H9 (cell line): ENCODE measurements around the gene CROCC2. TPM values are rescaled to one million over a fixed set of nuclear protein-coding genes. Genes with fewer than 3 reads are reported as not detected.

Experiments
- DNase-seq: peaks from one replicate; pipeline ENCODE4 v3.0.0-alpha.2; 2017
- H2AFZ ChIP-seq: one replicate; pipeline ENCODE4 v1.6.1; 2013; ENCODE audit warnings: mild to moderate bottlenecking, low read length, control low read depth, moderate library complexity
- H2AK5ac ChIP-seq: 2 replicates; pipeline ENCODE4 v1.6.1; 2013; ENCODE audit warnings: low read length, control low read depth, mixed read lengths; ENCODE audit not compliant: insufficient read length
- H2BK120ac ChIP-seq: one replicate; pipeline ENCODE4 v1.6.1; 2013; ENCODE audit warnings: low read depth, mild to moderate bottlenecking, low read length, control low read depth, inconsistent platforms; ENCODE audit not compliant: poor library complexity, severe bottlenecking
- H2BK12ac ChIP-seq: 2 replicates; pipeline ENCODE4 v1.6.1; 2013; ENCODE audit warnings: low read length, control low read depth, mixed read lengths, low read depth; ENCODE audit not compliant: insufficient read length
- H2BK15ac ChIP-seq: 2 replicates; pipeline ENCODE4 v1.6.1; 2013; ENCODE audit warnings: low read depth, low read length, control low read depth
- H2BK20ac ChIP-seq: one replicate; pipeline ENCODE4 v1.6.1; 2013; ENCODE audit warnings: low read depth, mild to moderate bottlenecking, low read length, control low read depth, inconsistent platforms; ENCODE audit not compliant: poor library complexity, severe bottlenecking
- H2BK5ac ChIP-seq: 2 replicates; pipeline ENCODE4 v1.6.1; 2013; ENCODE audit warnings: low read length, control low read depth, mixed read lengths; ENCODE audit not compliant: insufficient read length
- H3K14ac ChIP-seq: 2 replicates; pipeline ENCODE4 v1.6.1; 2013; ENCODE audit warnings: low read length, control low read depth; ENCODE audit not compliant: insufficient read depth
- H3K18ac ChIP-seq: 2 replicates; pipeline ENCODE4 v1.6.1; 2013; ENCODE audit warnings: low read depth, mild to moderate bottlenecking, mixed read lengths, low read length, control low read depth; ENCODE audit not compliant: insufficient read length
- H3K23ac ChIP-seq: 2 replicates; pipeline ENCODE4 v1.6.1; 2013; ENCODE audit warnings: low read length, control low read depth, mixed read lengths, low read depth; ENCODE audit not compliant: insufficient read length
- H3K23me2 ChIP-seq: 2 replicates; pipeline ENCODE4 v1.6.1; 2013; ENCODE audit warnings: low read depth, mild to moderate bottlenecking, mixed read lengths, low read length, control low read depth; ENCODE audit not compliant: insufficient read length, poor library complexity, severe bottlenecking
- H3K27ac ChIP-seq: 2 replicates; pipeline ENCODE4 v1.5.1; 2013; ENCODE audit warnings: low read length, control low read depth, mixed read lengths, low read depth; ENCODE audit not compliant: insufficient read length
- H3K27me3 ChIP-seq: 2 replicates; pipeline ENCODE4 v1.6.1; 2013; ENCODE audit warnings: low read length, control low read depth, inconsistent platforms; ENCODE audit not compliant: insufficient read depth
- H3K4ac ChIP-seq: 2 replicates; pipeline ENCODE4 v1.6.1; 2013; ENCODE audit warnings: low read depth, mild to moderate bottlenecking, control low read depth, inconsistent platforms, low read length, moderate library complexity
- H3K4me1 ChIP-seq: 2 replicates; pipeline ENCODE4 v1.6.1; 2013; ENCODE audit warnings: low read length, control low read depth, inconsistent platforms; ENCODE audit not compliant: insufficient read depth
- H3K4me2 ChIP-seq: 2 replicates; pipeline ENCODE4 v1.6.1; 2013; ENCODE audit warnings: low read length, control low read depth, mixed read lengths; ENCODE audit not compliant: insufficient read length, insufficient read depth
- H3K56ac ChIP-seq: 2 replicates; pipeline ENCODE4 v1.6.1; 2013; ENCODE audit warnings: low read depth, mild to moderate bottlenecking, mixed read lengths, low read length, control low read depth; ENCODE audit not compliant: insufficient read length
- H3K79me1 ChIP-seq: 2 replicates; pipeline ENCODE4 v1.6.1; 2013; ENCODE audit warnings: low read depth, mild to moderate bottlenecking, moderate library complexity, low read length, control low read depth, inconsistent platforms; ENCODE audit not compliant: insufficient read depth, poor library complexity, severe bottlenecking
- H3K79me2 ChIP-seq: 2 replicates; pipeline ENCODE4 v1.6.1; 2013; ENCODE audit warnings: low read length, control low read depth, inconsistent platforms; ENCODE audit not compliant: insufficient read depth
- H3K9ac ChIP-seq: 2 replicates; pipeline ENCODE4 v1.6.1; 2013; ENCODE audit warnings: low read length, control low read depth, mixed read lengths; ENCODE audit not compliant: insufficient read length; ENCODE audit errors: extremely low read depth
- H3K9me3 ChIP-seq: one replicate; pipeline ENCODE4 v1.6.1; 2013; ENCODE audit warnings: low read depth, low read length, inconsistent platforms; ENCODE audit not compliant: control insufficient read depth
- H3T11ph ChIP-seq: one replicate; pipeline ENCODE4 v1.6.1; 2013; ENCODE audit warnings: mild to moderate bottlenecking, low read length, control low read depth, inconsistent platforms
- H4K20me1 ChIP-seq: one replicate; pipeline ENCODE4 v1.6.1; 2013; ENCODE audit not compliant: control insufficient read depth, insufficient read length, insufficient read depth
- H4K5ac ChIP-seq: 2 replicates; pipeline ENCODE4 v1.6.1; 2013; ENCODE audit warnings: low read depth, mild to moderate bottlenecking, mixed read lengths, low read length, control low read depth; ENCODE audit not compliant: insufficient read length
- H4K8ac ChIP-seq: replicated peaks from 2 replicates; pipeline ENCODE4 v1.6.1; 2013; ENCODE audit warnings: low read length, control low read depth, mixed read lengths, low read depth; ENCODE audit not compliant: insufficient read length
- H4K91ac ChIP-seq: 2 replicates; pipeline ENCODE4 v1.6.1; 2013; ENCODE audit warnings: low read depth, mild to moderate bottlenecking, moderate library complexity, mixed read lengths, low read length, control low read depth; ENCODE audit not compliant: insufficient read length
- H3K27ac Mint-ChIP-seq, 3 experiments: 2 replicates in 2 of 3; 3 replicates in 1 of 3; pipeline ENCODE4 v1.8.0; 2020 to 2021; ENCODE audit warnings: mixed read lengths in 3 of 3, mild to moderate bottlenecking in 1 of 3, moderate library complexity in 1 of 3
- H3K27me3 Mint-ChIP-seq: 2 replicates; pipeline ENCODE4 v1.8.0; 2021; ENCODE audit warnings: low read depth, mild to moderate bottlenecking, moderate library complexity, mixed read lengths
- H3K36me3 Mint-ChIP-seq, 3 experiments: 2 replicates in 2 of 3; 3 replicates in 1 of 3; pipeline ENCODE4 v1.8.0; 2020 to 2021; ENCODE audit warnings: low read depth in 3 of 3, mixed read lengths in 3 of 3; ENCODE audit not compliant: insufficient read depth in 1 of 3
- H3K4me1 Mint-ChIP-seq, 2 experiments: 2 replicates each; pipeline ENCODE4 v1.8.0; 2020; ENCODE audit warnings: mixed read lengths in 2 of 2
- H3K4me3 Mint-ChIP-seq, 2 experiments: 2 replicates in 1 of 2; 3 replicates in 1 of 2; pipeline ENCODE4 v1.8.0; 2020 to 2021; ENCODE audit warnings: mild to moderate bottlenecking in 2 of 2, mixed read lengths in 2 of 2, moderate library complexity in 1 of 2
- H3K9me3 Mint-ChIP-seq, 2 experiments: 2 replicates in 1 of 2; 3 replicates in 1 of 2; pipeline ENCODE4 v1.8.0; 2020; ENCODE audit warnings: mild to moderate bottlenecking in 2 of 2, mixed read lengths in 2 of 2, moderate library complexity in 1 of 2
- WGBS: extraction: QIAGEN DNeasy Blood & Tissue Kit; methylation state at CpG from one replicate; pipeline ENCODE4 v1.1.7; 2013; ENCODE audit warnings: missing lambda C conversion rate, low lambda C conversion rate, mixed read lengths; ENCODE audit not compliant: insufficient read length; ENCODE audit errors: extremely low coverage; 5-methylcytosine and 5-hydroxymethylcytosine counted together
- total RNA-seq: library from RNA; stranded (reverse); gene quantifications from 2 replicates; pipeline ENCODE4 v1.2.1, GENCODE V29; 2021
- TF ChIP-seq, protein P1 (sequence below): fragments of 200-600 bp; sonication (generic); conservative IDR thresholded peaks from 3 replicates; pipeline ENCODE4 v1.8.0; 2021; ENCODE audit warnings: antibody characterized with exemption, mild to moderate bottlenecking

The CROCC2 gene
- total RNA-seq, 1 experiment from 2014 or later: not detected

GRCh38 chr2:240876475-240877251 is 29.5 kb upstream of the CROCC2 start:
- H3K9me3 ChIP-seq: no peaks in the 10 kb centered on the region
- H4K8ac ChIP-seq: no peak overlapping the region
- H3K27me3 ChIP-seq: no peaks in the 10 kb centered on the region
- no peak overlapping the region for H3K27ac ChIP-seq
- H4K20me1 ChIP-seq: no peaks in the 10 kb centered on the region
- H3K23me2 ChIP-seq: no peaks in the 10 kb centered on the region
- no peaks in the 10 kb centered on the region for H3K79me2 ChIP-seq
- H3K4me1 ChIP-seq: no peaks in the 10 kb centered on the region
- no peak overlapping the region for H3T11ph ChIP-seq
- H3K14ac ChIP-seq: peak overlapping the region; percentile 22
- no peak overlapping the region for H2BK120ac ChIP-seq
- H4K91ac ChIP-seq: no peak overlapping the region
- H3K36me3 Mint-ChIP-seq: no peaks in the 10 kb centered on the region; a peak in 1 of 7 replicates
- H3K4ac ChIP-seq: no peak overlapping the region
- H3K27ac Mint-ChIP-seq: no peak overlapping the region
- H3K56ac ChIP-seq: no peak overlapping the region
- H3K9ac ChIP-seq: no peak overlapping the region
- no peak overlapping the region for H3K4me2 ChIP-seq
- H3K4me3 Mint-ChIP-seq: no peak overlapping the region
- H3K23ac ChIP-seq: no peak overlapping the region
- TF ChIP-seq, protein P1, sequence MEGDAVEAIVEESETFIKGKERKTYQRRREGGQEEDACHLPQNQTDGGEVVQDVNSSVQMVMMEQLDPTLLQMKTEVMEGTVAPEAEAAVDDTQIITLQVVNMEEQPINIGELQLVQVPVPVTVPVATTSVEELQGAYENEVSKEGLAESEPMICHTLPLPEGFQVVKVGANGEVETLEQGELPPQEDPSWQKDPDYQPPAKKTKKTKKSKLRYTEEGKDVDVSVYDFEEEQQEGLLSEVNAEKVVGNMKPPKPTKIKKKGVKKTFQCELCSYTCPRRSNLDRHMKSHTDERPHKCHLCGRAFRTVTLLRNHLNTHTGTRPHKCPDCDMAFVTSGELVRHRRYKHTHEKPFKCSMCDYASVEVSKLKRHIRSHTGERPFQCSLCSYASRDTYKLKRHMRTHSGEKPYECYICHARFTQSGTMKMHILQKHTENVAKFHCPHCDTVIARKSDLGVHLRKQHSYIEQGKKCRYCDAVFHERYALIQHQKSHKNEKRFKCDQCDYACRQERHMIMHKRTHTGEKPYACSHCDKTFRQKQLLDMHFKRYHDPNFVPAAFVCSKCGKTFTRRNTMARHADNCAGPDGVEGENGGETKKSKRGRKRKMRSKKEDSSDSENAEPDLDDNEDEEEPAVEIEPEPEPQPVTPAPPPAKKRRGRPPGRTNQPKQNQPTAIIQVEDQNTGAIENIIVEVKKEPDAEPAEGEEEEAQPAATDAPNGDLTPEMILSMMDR: no peak
- H2BK5ac ChIP-seq: no peak overlapping the region
- H3K79me1 ChIP-seq: no peaks in the 10 kb centered on the region
- H2BK20ac ChIP-seq: no peak overlapping the region
- no peak for DNase-seq
- no peak overlapping the region for H2BK15ac ChIP-seq
- H2AFZ ChIP-seq: no peak overlapping the region
- no peak overlapping the region for H4K5ac ChIP-seq
- no peaks in the 10 kb centered on the region for H3K27me3 Mint-ChIP-seq
- H2BK12ac ChIP-seq: no peak overlapping the region
- H3K4me1 Mint-ChIP-seq: peaks cover 0 to 3% of the 10 kb centered on the region in 2 experiments; a peak in 1 of 4 replicates
- no peak overlapping the region for H3K18ac ChIP-seq
- no peak overlapping the region for H2AK5ac ChIP-seq
- no CpG with 5 or more reads among the region's 18 CpGs for WGBS
- no peaks in the 10 kb centered on the region for H3K9me3 Mint-ChIP-seq
